Ishikawa (cell line): Measurements from ENCODE around the gene GNPTAB.

Experiments used
- CEBPB ChIP-seq: IDR thresholded peaks from 2 replicates; pipeline ENCODE4 v1.6.1; 2012
- EGR1 ChIP-seq: IDR thresholded peaks from 2 replicates; pipeline ENCODE4 v1.6.1; 2012
- EP300 ChIP-seq: IDR thresholded peaks from 2 replicates; pipeline ENCODE4 v1.6.1; 2012; ENCODE audit warnings: borderline replicate concordance
- FOXM1 ChIP-seq: IDR thresholded peaks from 2 replicates; pipeline ENCODE4 v1.6.1; 2012; ENCODE audit warnings: low read depth, borderline replicate concordance
- NFIC ChIP-seq: IDR thresholded peaks from 2 replicates; pipeline ENCODE4 v1.6.1; 2012
- RAD21 ChIP-seq: IDR thresholded peaks from 2 replicates; pipeline ENCODE4 v1.6.1; 2012; ENCODE audit warnings: low read depth
- TAF1 ChIP-seq: IDR thresholded peaks from 2 replicates; pipeline ENCODE4 v1.6.1; 2012; ENCODE audit warnings: low read depth, mild to moderate bottlenecking
- TEAD4 ChIP-seq: IDR thresholded peaks from 2 replicates; pipeline ENCODE4 v1.6.1; 2012
- YY1 ChIP-seq: IDR thresholded peaks from 2 replicates; pipeline ENCODE4 v1.6.1; 2012; ENCODE audit warnings: low read depth
- ZBTB7A ChIP-seq: IDR thresholded peaks from 2 replicates; pipeline ENCODE4 v1.6.1; 2012; ENCODE audit warnings: low read depth
- TF ChIP-seq, protein P1 (sequence below): IDR thresholded peaks from 2 replicates; pipeline ENCODE4 v1.6.1; 2012; ENCODE audit warnings: low read depth, mild to moderate bottlenecking

DNA sequence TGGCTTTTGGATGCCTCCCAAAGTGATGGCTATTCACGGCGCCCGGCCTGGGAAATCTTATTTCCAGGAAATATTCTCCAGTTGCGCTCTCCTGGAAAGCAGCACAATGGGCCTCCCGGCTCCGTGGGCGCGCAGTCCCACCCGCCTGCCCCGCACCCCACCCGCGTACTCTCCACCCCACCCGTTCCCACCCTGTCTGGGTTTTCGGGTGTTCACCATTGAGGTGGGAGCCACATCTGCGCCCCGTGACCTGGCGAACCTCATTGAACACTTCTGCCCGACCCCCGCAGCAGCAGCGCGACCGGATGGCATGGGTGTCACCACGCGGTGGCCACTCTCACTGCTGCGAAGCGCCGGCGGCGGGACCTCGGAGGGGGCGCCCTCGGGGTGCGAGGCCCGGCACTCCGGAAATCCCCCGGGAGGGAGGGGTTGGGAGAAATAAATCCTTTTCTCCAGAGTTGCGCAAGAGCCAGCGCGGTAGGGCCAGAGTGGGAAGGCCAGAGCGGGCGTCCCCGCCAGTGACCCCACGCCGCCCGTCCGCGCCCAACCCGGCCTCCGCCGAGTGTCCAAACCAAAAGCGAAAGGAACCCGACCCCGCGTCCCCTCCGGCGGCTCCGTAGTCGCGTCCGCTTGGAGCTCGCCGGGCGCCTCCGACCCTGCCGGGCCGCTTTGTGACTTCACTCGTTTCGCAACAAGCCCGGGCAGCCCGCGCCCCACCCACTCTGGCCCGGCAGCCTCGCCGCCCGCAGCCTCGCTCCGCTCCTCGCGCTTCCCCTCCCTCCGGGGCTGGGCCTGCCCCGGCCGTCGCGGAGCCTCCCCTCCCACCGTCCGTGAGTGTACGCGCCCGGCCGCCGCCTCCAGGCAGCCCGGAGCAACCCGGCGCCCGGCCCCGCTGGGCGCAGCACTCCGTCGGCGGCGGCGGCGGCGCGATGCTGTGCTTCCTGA, 46.4 kb upstream of the GNPTAB start, which contains the start of gene DRAM1:
- no peak for TF ChIP-seq RAD21
- peak; percentile 94 for TF ChIP-seq ZBTB7A
- TF ChIP-seq, protein P1, sequence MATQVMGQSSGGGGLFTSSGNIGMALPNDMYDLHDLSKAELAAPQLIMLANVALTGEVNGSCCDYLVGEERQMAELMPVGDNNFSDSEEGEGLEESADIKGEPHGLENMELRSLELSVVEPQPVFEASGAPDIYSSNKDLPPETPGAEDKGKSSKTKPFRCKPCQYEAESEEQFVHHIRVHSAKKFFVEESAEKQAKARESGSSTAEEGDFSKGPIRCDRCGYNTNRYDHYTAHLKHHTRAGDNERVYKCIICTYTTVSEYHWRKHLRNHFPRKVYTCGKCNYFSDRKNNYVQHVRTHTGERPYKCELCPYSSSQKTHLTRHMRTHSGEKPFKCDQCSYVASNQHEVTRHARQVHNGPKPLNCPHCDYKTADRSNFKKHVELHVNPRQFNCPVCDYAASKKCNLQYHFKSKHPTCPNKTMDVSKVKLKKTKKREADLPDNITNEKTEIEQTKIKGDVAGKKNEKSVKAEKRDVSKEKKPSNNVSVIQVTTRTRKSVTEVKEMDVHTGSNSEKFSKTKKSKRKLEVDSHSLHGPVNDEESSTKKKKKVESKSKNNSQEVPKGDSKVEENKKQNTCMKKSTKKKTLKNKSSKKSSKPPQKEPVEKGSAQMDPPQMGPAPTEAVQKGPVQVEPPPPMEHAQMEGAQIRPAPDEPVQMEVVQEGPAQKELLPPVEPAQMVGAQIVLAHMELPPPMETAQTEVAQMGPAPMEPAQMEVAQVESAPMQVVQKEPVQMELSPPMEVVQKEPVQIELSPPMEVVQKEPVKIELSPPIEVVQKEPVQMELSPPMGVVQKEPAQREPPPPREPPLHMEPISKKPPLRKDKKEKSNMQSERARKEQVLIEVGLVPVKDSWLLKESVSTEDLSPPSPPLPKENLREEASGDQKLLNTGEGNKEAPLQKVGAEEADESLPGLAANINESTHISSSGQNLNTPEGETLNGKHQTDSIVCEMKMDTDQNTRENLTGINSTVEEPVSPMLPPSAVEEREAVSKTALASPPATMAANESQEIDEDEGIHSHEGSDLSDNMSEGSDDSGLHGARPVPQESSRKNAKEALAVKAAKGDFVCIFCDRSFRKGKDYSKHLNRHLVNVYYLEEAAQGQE: no peak
- 0 out of 2 replicates have a peak, but pooled peaks have one; percentile 11 for TF ChIP-seq NFIC
- no peak for TF ChIP-seq EGR1
- TF ChIP-seq TEAD4: no peak
- TF ChIP-seq CEBPB: peak; percentile 97
- TF ChIP-seq YY1: no peak
- no peak for TF ChIP-seq FOXM1
- peak; percentile 63; the same call in 1 of the 2 replicates for TF ChIP-seq TAF1
- TF ChIP-seq EP300: no peak; the same call in 1 of the 2 replicates
